ENCODE results near the gene ANKZF1.
"Not testable (repeated sequence)": the region's sequence is repeated elsewhere in the genome, so short reads cannot be mapped to it uniquely, and the experiment has no call there.

The ANKZF1 gene

GRCh38 chr2:219229305-219230058 lies at the start of gene ANKZF1, which contains the start of gene ATG9A:
Gene ANKZF1 (plus strand): TSS chr2:219229806. CDS start chr2:219230258, 452 bp downstream.
Gene ATG9A (minus strand): TSS chr2:219229636. CDS start chr2:219228024, 1,612 bp downstream.
- DNase-seq (ENCODE audit: low read depth): peak; percentile 97

GRCh38 chr2:219180961-219181360 lies 48.6 kb upstream of the ANKZF1 start:
- no peak for DNase-seq (ENCODE audit: low read depth)

GRCh38 chr2:219181531-219181930 lies 48.1 kb upstream of the ANKZF1 start:
- DNase-seq (ENCODE audit: low read depth): no peak

GRCh38 chr2:219182331-219183150 lies 47.1 kb upstream of the ANKZF1 start:
- DNase-seq (ENCODE audit: low read depth): no peak

GRCh38 chr2:219183151-219183772 lies 46.3 kb upstream of the ANKZF1 start:
- no peak for DNase-seq (ENCODE audit: low read depth)

GRCh38 chr2:219184121-219184520 lies 45.5 kb upstream of the ANKZF1 start:
- no peak for DNase-seq (ENCODE audit: low read depth)

- no peak for DNase-seq (ENCODE audit: low read depth)
Measured at GRCh38 chr2:219186754-219187456, 42.7 kb upstream of the ANKZF1 start.

GRCh38 chr2:219197388-219197787 lies 32.2 kb upstream of the ANKZF1 start:
- DNase-seq (ENCODE audit: low read depth): no peak

- DNase-seq (ENCODE audit: low read depth): no peak
Measured at GRCh38 chr2:219198974-219199373, 30.6 kb upstream of the ANKZF1 start.

- no peak for DNase-seq (ENCODE audit: low read depth)
Measured at GRCh38 chr2:219199470-219200211, 30.0 kb upstream of the ANKZF1 start.

GRCh38 chr2:219200502-219201326 lies 28.9 kb upstream of the ANKZF1 start:
- peak; percentile 24 for DNase-seq (ENCODE audit: low read depth)

GRCh38 chr2:219201331-219201730 lies 28.3 kb upstream of the ANKZF1 start:
- DNase-seq (ENCODE audit: low read depth): not testable (repeated sequence)

- DNase-seq (ENCODE audit: low read depth): no peak
Measured at GRCh38 chr2:219204425-219205164, 25.0 kb upstream of the ANKZF1 start.

- DNase-seq (ENCODE audit: low read depth): no peak
Measured at GRCh38 chr2:219205165-219205538, 24.5 kb upstream of the ANKZF1 start.

- no peak for DNase-seq (ENCODE audit: low read depth)
Measured at GRCh38 chr2:219205981-219206327, 23.7 kb upstream of the ANKZF1 start.

- DNase-seq (ENCODE audit: low read depth): peak; percentile 96
Measured at GRCh38 chr2:219206328-219207133, 23.1 kb upstream of the ANKZF1 start, which contains the start of gene ZFAND2B. Gene ZFAND2B (plus strand): TSS chr2:219206782. CDS start chr2:219206988, 206 bp downstream.

- no peak for DNase-seq (ENCODE audit: low read depth)
Measured at GRCh38 chr2:219207134-219207883, 22.3 kb upstream of the ANKZF1 start.

Data from activated T-cell treated with anti-CD3 and anti-CD28 coated beads for 48 hours (primary cell).